HFFc6 (cell line): ENCODE measurements around the gene TTC31. TPM values are rescaled to one million over a fixed set of nuclear protein-coding genes. Genes with fewer than 3 reads are reported as not detected.

Experiments used
- DNase-seq: peaks from one replicate; pipeline ENCODE4 v3.0.0-alpha.2; 2018
- H3K27ac Mint-ChIP-seq: 2 replicates; pipeline ENCODE4 v1.8.0; 2020; ENCODE audit warnings: mild to moderate bottlenecking, mixed read lengths
- H3K27me3 Mint-ChIP-seq: 2 replicates; pipeline ENCODE4 v1.8.0; 2021; ENCODE audit warnings: mild to moderate bottlenecking, moderate library complexity, mixed read lengths; ENCODE audit not compliant: insufficient read depth
- H3K36me3 Mint-ChIP-seq: 2 replicates; pipeline ENCODE4 v1.8.0; 2021; ENCODE audit warnings: low read depth, mixed read lengths
- H3K4me1 Mint-ChIP-seq: 2 replicates; pipeline ENCODE4 v1.8.0; 2020; ENCODE audit warnings: low read depth, mixed read lengths
- H3K4me3 Mint-ChIP-seq: 2 replicates; pipeline ENCODE4 v1.8.0; 2020; ENCODE audit warnings: mild to moderate bottlenecking, moderate library complexity, mixed read lengths
- H3K9me3 Mint-ChIP-seq: 2 replicates; pipeline ENCODE4 v1.8.0; 2020; ENCODE audit warnings: mild to moderate bottlenecking, mixed read lengths
- CTCF ChIP-seq: fragments of 200-600 bp; sonication (generic); IDR thresholded peaks from 2 replicates; pipeline ENCODE4 v1.5.0; 2021; ENCODE audit warnings: antibody characterized with exemption, mild to moderate bottlenecking
- total RNA-seq, 6 experiments: library from RNA; stranded (reverse); fragmentation: NEBNext Ultra II Directional; extraction: Animal tissue kit (Norgen Biotek cat#: 25700); gene quantifications; 2 replicates in 1 of 6; 3 replicates in 5 of 6; pipeline ENCODE4 v1.2.3, GENCODE V29; 2021

TTC31 gene
- total RNA-seq, 6 experiments from 2014 or later, result 14.3 to 17.4 (median 16.7) TPM

- Mint-ChIP-seq H3K27ac (no peak overlapping the region), H3K36me3 (peaks cover 9% of the 10 kb centered on the region), H3K9me3 (no peaks in the 10 kb centered on the region), H3K4me1 (peaks cover 7% of the 10 kb centered on the region; the same call in 1 of the 2 replicates), H3K4me3 (no peak overlapping the region), H3K27me3 (no peaks in the 10 kb centered on the region)
- no peak for TF ChIP-seq CTCF
- DNase-seq, result no peak
Observed at GRCh38 chr2:74542978-74543377, 60.1 kb downstream of the TTC31 start.

Other genes with a start within 250 kb of the TTC31 start
- under 1 TPM in 3 of 6 experiments, not detected in 3; 0.19 to 0.40 (median 0.31) TPM for gene SLC4A5, start 139.7 kb upstream of the TTC31 start, total RNA-seq
- gene DCTN1, start 102.8 kb upstream of the TTC31 start, total RNA-seq, result 100 to 1,000 TPM; 222 to 286 (median 236) TPM
- gene C2orf81, start 61.5 kb upstream of the TTC31 start, total RNA-seq, result 1 to 10 TPM in 5 of 6 experiments, under 1 TPM in 1; 0.53 to 2.3 (median 1.4) TPM
- gene WDR54, start 61.4 kb upstream of the TTC31 start, total RNA-seq, result 10 to 100 TPM; 30.7 to 37.7 (median 33.4) TPM
- gene RTKN, start 41.1 kb upstream of the TTC31 start, total RNA-seq, result 10 to 100 TPM; 12.7 to 14.8 (median 13.6) TPM
- gene INO80B, start 28.0 kb upstream of the TTC31 start, total RNA-seq, result 10 to 100 TPM; 18.4 to 26.9 (median 21.4) TPM
- 10 to 100 TPM; 51.0 to 73.1 (median 56.7) TPM for gene WBP1, start 24.6 kb upstream of the TTC31 start, total RNA-seq
- 10 to 100 TPM; 51.4 to 68.9 (median 62.5) TPM for gene MOGS, start 17.7 kb upstream of the TTC31 start, total RNA-seq
- 100 to 1,000 TPM in 2 of 6 experiments, 10 to 100 TPM in 4; 74.5 to 120 (median 97.7) TPM for gene MRPL53, start 10.4 kb upstream of the TTC31 start, total RNA-seq
- 10 to 100 TPM in 4 of 6 experiments, 1 to 10 TPM in 2; 8.5 to 11.1 (median 10.2) TPM for gene CCDC142, start 83 bp upstream of the TTC31 start, total RNA-seq
- 1 to 10 TPM in 3 of 6 experiments, under 1 TPM in 3; 0.21 to 1.8 (median 1.2) TPM for gene LBX2, start 16.5 kb downstream of the TTC31 start, total RNA-seq
- 10 to 100 TPM; 26.0 to 33.8 (median 29.3) TPM for gene PCGF1, start 24.6 kb downstream of the TTC31 start, total RNA-seq
- gene TLX2, start 31.4 kb downstream of the TTC31 start, total RNA-seq, result under 1 TPM; 0.17 to 0.31 (median 0.21) TPM
- gene DQX1, start 43.1 kb downstream of the TTC31 start, total RNA-seq, result under 1 TPM in 2 of 6 experiments, not detected in 4; 0.14 to 0.40 TPM
- 100 to 1,000 TPM in 2 of 6 experiments, 10 to 100 TPM in 4; 81.0 to 119 (median 94.6) TPM for gene AUP1, start 46.6 kb downstream of the TTC31 start, total RNA-seq
- gene HTRA2, start 46.9 kb downstream of the TTC31 start, total RNA-seq, result 10 to 100 TPM; 29.7 to 43.3 (median 33.6) TPM
- 10 to 100 TPM; 59.4 to 76.5 (median 64.1) TPM for gene LOXL3, start 70.9 kb downstream of the TTC31 start, total RNA-seq
- gene DOK1, start 71.6 kb downstream of the TTC31 start, total RNA-seq, result 10 to 100 TPM; 17.3 to 38.4 (median 31.5) TPM
- under 1 TPM in 5 of 6 experiments, not detected in 1; 0.14 to 0.38 (median 0.17) TPM for gene M1AP, start 165.2 kb downstream of the TTC31 start, total RNA-seq
- gene SEMA4F, start 171.2 kb downstream of the TTC31 start, total RNA-seq, result 10 to 100 TPM; 12.5 to 16.5 (median 14.4) TPM